Skeletal muscle satellite cell (primary cell): ENCODE results near the gene AHNAK2.

ENCODE experiments used
- H3K27me3 ChIP-seq: 2 replicates; pipeline ENCODE4 v1.7.0; 2013; ENCODE audit warnings: low read length; ENCODE audit not compliant: control insufficient read depth, insufficient read depth
- H3K36me3 ChIP-seq: 2 replicates; pipeline ENCODE4 v1.7.0; 2013; ENCODE audit warnings: mild to moderate bottlenecking, control low read depth, low read length; ENCODE audit not compliant: insufficient read depth
- H3K4me1 ChIP-seq: 2 replicates; pipeline ENCODE4 v1.7.0; 2013; ENCODE audit warnings: low read length; ENCODE audit not compliant: control insufficient read depth, insufficient read depth
- H3K4me2 ChIP-seq: 2 replicates; pipeline ENCODE4 v1.7.0; 2013; ENCODE audit warnings: mild to moderate bottlenecking, low read length
- H3K4me3 ChIP-seq: 2 replicates; pipeline ENCODE4 v1.7.0; 2013; ENCODE audit warnings: low read length
- H3K9ac ChIP-seq: 2 replicates; pipeline ENCODE4 v1.7.0; 2013; ENCODE audit warnings: mild to moderate bottlenecking, low read depth, low read length, moderate library complexity
- H3K9me3 ChIP-seq: replicated peaks from 2 replicates; pipeline ENCODE4 v1.7.0; 2013; ENCODE audit warnings: mild to moderate bottlenecking, control low read depth, low read length

The AHNAK2 gene

GRCh38 chr14:105007593-105008264, 29.6 kb upstream of the AHNAK2 start:
- Histone ChIP-seq H3K27me3 (no peaks in the 10 kb centered on the region), H3K36me3 (peaks cover 49% of the 10 kb centered on the region), H3K9ac (no peak overlapping the region), H3K9me3 (no peaks in the 10 kb centered on the region), H3K4me3 (no peak overlapping the region), H3K4me2 (no peak overlapping the region), H3K4me1 (peaks cover 26% of the 10 kb centered on the region)

- Histone ChIP-seq H3K9ac (no peak overlapping the region), H3K9me3 (no peaks in the 10 kb centered on the region), H3K4me2 (no peak overlapping the region), H3K4me1 (peaks cover 20% of the 10 kb centered on the region), H3K27me3 (no peaks in the 10 kb centered on the region), H3K4me3 (no peak overlapping the region), H3K36me3 (peaks cover 49% of the 10 kb centered on the region)
Observed at GRCh38 chr14:105006831-105007592, 28.8 kb upstream of the AHNAK2 start.

- Histone ChIP-seq H3K27me3 (no peaks in the 10 kb centered on the region), H3K36me3 (peaks cover 41% of the 10 kb centered on the region), H3K4me2 (no peak overlapping the region), H3K9me3 (no peaks in the 10 kb centered on the region), H3K9ac (no peak overlapping the region), H3K4me1 (peaks cover 16% of the 10 kb centered on the region), H3K4me3 (no peak overlapping the region)
Observed at GRCh38 chr14:105005929-105006830, 28.0 kb upstream of the AHNAK2 start.

GRCh38 chr14:105005329-105005928, 27.3 kb upstream of the AHNAK2 start:
- H3K4me3 ChIP-seq: no peak overlapping the region
- H3K9ac ChIP-seq: no peak overlapping the region
- no peaks in the 10 kb centered on the region for H3K9me3 ChIP-seq
- H3K4me1 ChIP-seq: peaks cover 16% of the 10 kb centered on the region
- H3K36me3 ChIP-seq: peaks cover 34% of the 10 kb centered on the region
- no peaks in the 10 kb centered on the region for H3K27me3 ChIP-seq
- H3K4me2 ChIP-seq: no peak overlapping the region

GRCh38 chr14:104999361-104999760, 21.2 kb upstream of the AHNAK2 start:
- Histone ChIP-seq H3K27me3 (no peaks in the 10 kb centered on the region), H3K4me3 (no peak overlapping the region), H3K4me2 (no peak overlapping the region), H3K36me3 (peaks cover 5% of the 10 kb centered on the region), H3K9ac (no peak overlapping the region), H3K4me1 (peaks cover 16% of the 10 kb centered on the region), H3K9me3 (no peaks in the 10 kb centered on the region)

GRCh38 chr14:104998801-104999200, 20.6 kb upstream of the AHNAK2 start:
- Histone ChIP-seq H3K4me1 (peaks cover 11% of the 10 kb centered on the region), H3K9ac (no peak overlapping the region), H3K9me3 (no peaks in the 10 kb centered on the region), H3K27me3 (no peaks in the 10 kb centered on the region), H3K4me3 (no peak overlapping the region), H3K36me3 (peaks cover 5% of the 10 kb centered on the region), H3K4me2 (no peak overlapping the region)

GRCh38 chr14:104996483-104996882, 18.3 kb upstream of the AHNAK2 start:
- H3K9ac ChIP-seq: no peak overlapping the region
- no peak overlapping the region for H3K4me3 ChIP-seq
- no peak overlapping the region for H3K4me2 ChIP-seq
- peaks cover 5% of the 10 kb centered on the region for H3K4me1 ChIP-seq
- no peaks in the 10 kb centered on the region for H3K27me3 ChIP-seq
- no peaks in the 10 kb centered on the region for H3K9me3 ChIP-seq
- H3K36me3 ChIP-seq: peaks cover 17% of the 10 kb centered on the region

- H3K27me3 ChIP-seq: no peaks in the 10 kb centered on the region
- no peaks in the 10 kb centered on the region for H3K9me3 ChIP-seq
- H3K4me1 ChIP-seq: peaks cover 5% of the 10 kb centered on the region
- H3K4me3 ChIP-seq: no peak overlapping the region
- no peak overlapping the region for H3K9ac ChIP-seq
- H3K36me3 ChIP-seq: peaks cover 17% of the 10 kb centered on the region
- H3K4me2 ChIP-seq: no peak overlapping the region
Observed at GRCh38 chr14:104996032-104996431, 17.9 kb upstream of the AHNAK2 start.

GRCh38 chr14:104994978-104995377, 16.8 kb upstream of the AHNAK2 start:
- H3K4me2 ChIP-seq: no peak overlapping the region
- no peaks in the 10 kb centered on the region for H3K27me3 ChIP-seq
- H3K36me3 ChIP-seq: peaks cover 17% of the 10 kb centered on the region
- no peaks in the 10 kb centered on the region for H3K9me3 ChIP-seq
- H3K4me1 ChIP-seq: peaks cover 5% of the 10 kb centered on the region
- H3K4me3 ChIP-seq: no peak overlapping the region
- H3K9ac ChIP-seq: no peak overlapping the region

- no peaks in the 10 kb centered on the region for H3K27me3 ChIP-seq
- H3K4me3 ChIP-seq: no peak overlapping the region
- no peak overlapping the region for H3K9ac ChIP-seq
- peaks cover 17% of the 10 kb centered on the region for H3K36me3 ChIP-seq
- H3K9me3 ChIP-seq: no peaks in the 10 kb centered on the region
- no peak overlapping the region for H3K4me2 ChIP-seq
- H3K4me1 ChIP-seq: peaks cover 5% of the 10 kb centered on the region
Observed at GRCh38 chr14:104993808-104994591, 15.8 kb upstream of the AHNAK2 start.
